GM19351 (cell line): Measurements from ENCODE around the gene USE1.

Experiments
- ATAC-seq: cut with Tn5 transposase; IDR thresholded peaks from one replicate; pipeline ENCODE4 v1.9.1; 2021; ENCODE audit warnings: mild to moderate bottlenecking, moderate library complexity; ENCODE audit not compliant: unreplicated experiment

USE1 gene

GRCh38 chr19:17202713-17203112 lies 12.4 kb upstream of the USE1 start:
- ATAC-seq = no peak

GRCh38 chr19:17205237-17206140 lies 9.7 kb upstream of the USE1 start:
- ATAC-seq = no peak

GRCh38 chr19:17206736-17207581 lies 8.2 kb upstream of the USE1 start:
- ATAC-seq = no peak

GRCh38 chr19:17209126-17210036 lies 5.8 kb upstream of the USE1 start:
- no peak for ATAC-seq

GRCh38 chr19:17210296-17210695 lies 4.9 kb upstream of the USE1 start:
- ATAC-seq = no peak

GRCh38 chr19:17211547-17212446 lies 3.4 kb upstream of the USE1 start:
- no peak for ATAC-seq

DNA sequence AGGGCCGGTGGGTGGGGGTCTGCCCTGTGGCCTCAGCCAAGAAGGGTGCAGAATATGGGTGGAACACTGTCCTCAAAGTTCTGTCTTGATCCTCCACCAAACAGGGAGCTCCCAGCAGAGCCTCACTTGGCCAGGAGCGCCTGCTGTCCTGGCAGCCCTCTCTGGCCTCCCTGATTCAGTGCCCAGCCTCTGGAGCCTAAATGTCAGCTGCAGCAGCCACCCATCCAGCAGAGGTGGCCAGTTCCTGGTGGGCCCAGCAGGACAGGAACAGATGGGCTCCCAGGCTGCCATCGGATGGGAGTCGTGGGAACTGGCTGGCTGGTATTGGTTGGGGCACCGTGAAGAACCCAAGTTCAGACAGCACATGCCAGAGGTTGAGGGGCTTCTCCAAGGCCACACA lies 1.8 kb upstream of the USE1 start:
- ATAC-seq = no peak

DNA sequence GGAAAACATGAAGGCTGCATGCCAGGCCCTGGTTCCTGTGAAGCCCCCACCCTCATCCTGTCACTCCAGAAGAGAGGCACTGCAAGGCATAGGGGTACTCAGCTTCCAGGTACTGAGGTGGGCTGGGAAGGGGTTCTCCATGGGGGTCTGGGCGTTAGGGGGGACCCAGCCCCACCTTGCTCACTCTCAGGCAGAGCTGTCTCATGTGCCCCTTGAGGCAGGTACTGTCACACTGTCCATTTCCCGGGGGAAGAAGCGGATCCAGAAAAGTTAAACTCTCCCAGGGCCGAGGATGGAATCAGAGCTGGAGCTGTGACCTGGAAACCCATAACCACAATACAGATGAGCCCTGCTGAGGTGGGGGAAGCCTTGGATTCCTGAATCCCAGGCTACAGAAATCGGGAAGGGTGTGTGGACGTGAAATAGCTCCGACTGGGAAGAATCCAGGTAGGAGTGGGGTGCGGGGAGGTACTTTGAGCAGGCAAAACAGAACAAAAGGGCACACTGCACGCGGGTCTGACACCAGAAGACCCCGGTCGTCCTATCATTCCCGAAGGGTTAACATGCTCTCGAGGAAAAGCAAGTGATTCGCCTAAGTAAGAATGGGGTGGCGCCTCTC lies 540 bp upstream of the USE1 start:
- no peak for ATAC-seq

- no peak for ATAC-seq
Observed at GRCh38 chr19:17216058-17216670, 1.0 kb downstream of the USE1 start.

DNA sequence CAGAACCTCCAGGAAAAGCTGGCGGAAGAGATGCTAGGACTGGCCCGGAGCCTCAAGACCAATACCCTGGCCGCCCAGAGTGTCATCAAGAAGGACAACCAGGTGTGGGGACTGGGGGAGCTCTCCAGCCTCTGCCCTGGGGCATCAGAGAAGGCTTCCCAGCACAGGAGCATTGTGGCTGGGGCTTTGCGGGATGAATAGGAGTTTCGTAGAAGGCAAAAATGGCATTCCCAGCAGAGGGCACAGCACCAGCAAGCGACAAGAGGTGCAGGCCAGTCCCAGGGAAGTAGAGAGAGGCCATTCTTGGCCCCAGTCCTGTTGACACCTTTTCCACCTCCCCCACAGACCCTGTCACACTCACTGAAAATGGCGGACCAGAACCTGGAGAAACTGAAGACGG lies 4.1 kb downstream of the USE1 start:
- ATAC-seq = no peak

- no peak for ATAC-seq
Observed at GRCh38 chr19:17220207-17220758, 5.1 kb downstream of the USE1 start.

GRCh38 chr19:17225053-17225452 lies 9.9 kb downstream of the USE1 start:
- ATAC-seq = no peak

DNA sequence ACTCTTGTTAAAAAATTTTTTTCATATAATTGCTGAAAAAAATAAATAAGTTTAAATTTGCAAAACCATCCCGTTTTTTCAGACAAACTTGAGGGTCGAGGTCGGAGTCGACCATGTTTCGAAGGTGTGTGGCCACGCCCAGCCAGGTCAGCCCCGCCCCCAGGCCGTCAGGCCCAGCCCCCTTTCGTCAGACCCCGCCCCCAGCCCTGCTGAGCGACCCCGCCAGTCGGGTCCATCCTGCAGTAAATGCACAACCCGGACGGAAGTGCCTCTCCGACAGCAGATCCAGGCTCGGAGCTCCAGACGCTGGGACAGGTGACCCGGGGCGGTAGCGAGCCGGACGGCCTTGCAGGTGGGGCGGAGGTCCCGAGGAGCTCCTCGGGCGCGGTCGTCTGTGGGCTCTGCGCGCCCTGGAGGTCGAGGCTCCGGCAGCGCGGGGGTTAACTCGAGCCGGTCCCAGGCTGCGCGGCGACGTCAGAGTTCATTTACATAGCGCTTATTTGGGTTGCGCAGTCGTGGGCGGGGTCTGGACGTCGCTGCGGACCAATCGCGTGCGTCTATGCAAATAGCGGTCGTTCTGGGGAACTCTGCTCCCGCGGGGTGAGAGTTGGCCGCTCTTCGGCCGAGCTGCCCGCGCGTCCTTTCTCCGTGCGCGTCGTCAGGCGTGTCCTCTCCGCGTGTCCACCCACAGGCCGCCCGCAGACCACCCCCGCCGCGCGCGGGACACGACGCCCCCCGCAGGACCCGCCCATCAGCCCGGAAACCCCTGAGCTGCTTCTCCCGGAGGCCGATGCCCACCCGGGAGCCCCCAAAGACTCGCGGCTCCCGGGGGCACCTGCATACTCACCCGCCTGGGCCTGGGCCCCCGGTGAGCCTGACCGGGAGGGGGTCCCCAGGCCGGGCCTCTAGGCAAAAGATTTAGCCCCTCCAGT lies 11.1 kb downstream of the USE1 start, which contains the start of gene OCEL1:
Gene OCEL1 (plus strand): TSS at position 225 of the 932 bp plus-strand sequence. CDS start 22 bp downstream, at position 247.
- ATAC-seq = peak; percentile 95

DNA sequence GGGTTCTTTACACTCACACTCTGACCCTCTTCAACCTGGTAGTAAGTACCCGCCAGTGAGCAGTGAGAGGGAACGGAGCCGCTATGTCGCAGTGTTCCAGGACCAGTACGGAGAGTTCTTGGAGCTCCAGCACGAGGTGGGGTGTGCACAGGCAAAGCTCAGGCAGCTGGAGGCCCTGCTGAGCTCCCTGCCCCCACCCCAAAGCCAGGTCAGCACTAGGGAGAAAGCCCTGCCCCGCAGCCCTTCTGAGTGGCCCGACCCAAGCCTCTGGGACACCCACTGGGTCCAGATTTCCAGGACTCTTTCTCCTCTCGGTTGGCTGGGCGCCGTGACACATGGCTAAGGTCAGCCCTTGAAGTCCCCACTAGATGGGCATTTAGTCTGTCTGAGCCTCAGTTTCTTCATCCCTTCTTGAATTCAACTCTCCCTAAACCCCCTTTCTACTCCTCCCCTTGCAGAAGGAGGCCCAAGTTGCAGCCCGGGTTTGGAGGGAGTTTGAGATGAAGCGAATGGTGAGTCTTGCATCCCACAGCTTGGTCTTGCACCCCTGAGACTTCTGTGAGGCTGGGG lies 12.7 kb downstream of the USE1 start:
- ATAC-seq = no peak

DNA sequence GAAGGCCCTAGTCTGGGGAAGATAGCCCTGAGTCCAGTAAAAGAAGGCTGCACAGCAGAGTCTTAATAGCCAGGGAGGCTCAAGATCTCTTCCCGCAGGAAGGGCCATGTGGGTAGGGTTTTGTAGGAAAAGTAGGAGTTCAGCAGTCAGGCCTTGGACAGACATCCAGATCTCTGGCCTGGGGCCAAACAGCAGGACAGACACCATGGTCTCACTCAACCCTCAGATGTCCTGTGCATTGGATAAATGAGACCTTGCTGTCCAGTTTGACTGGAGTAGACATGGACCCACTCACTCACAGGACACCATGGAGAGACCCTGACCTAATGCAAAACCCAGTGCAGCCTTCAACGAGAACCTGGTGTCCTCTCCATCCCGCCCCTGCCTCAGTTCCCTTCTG lies 14.7 kb downstream of the USE1 start:
- no peak for ATAC-seq

- no peak for ATAC-seq
Observed at GRCh38 chr19:17232258-17232657, 17.1 kb downstream of the USE1 start.

DNA sequence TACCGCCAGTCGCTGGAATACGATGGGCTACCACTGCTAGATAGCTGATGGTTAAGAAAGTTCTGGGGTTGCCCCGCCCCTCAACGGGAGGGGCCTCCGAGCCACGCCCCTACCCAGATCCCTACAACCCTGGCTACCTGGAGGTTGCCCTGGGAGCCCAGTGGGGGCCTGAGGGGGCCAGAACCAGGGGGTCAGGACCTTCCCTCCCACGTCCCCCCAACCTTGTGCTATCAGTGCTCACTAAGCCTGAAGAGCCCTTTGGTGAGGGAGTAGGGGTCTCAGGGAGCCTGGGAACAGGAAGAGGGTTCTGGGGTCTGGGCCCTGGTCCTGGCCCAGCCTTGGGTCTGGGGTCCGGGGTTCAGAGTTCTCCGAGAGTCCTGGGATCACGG lies 19.7 kb downstream of the USE1 start:
- no peak for ATAC-seq
